GM12878 (cell line): ENCODE results near the gene UBALD2. TPM values are rescaled to one million over a fixed set of nuclear protein-coding genes. Genes with fewer than 3 reads are reported as not detected.

Experiments used
- ATAC-seq: fragments of 200-7000 bp; cut with Tn5 transposase; 3 replicates; pipeline ENCODE4 v1.9.1; 2020; ENCODE audit warnings: mild to moderate bottlenecking, moderate library complexity
- BruUV-seq: library from RNA; stranded (reverse); fragments of 400-500 nt; replicated peaks from 2 replicates; lab custom pipeline; 2021; lab: Mats Ljungman, UMichigan
- CTCF ChIA-PET: fragments of 300-600 bp; sonication (Branson Sonifier 250); formaldehyde crosslinking; extraction: SDS; loops from one replicate; lab custom pipeline; 2021; ENCODE audit warnings: inconsistent platforms; lab: Yijun Ruan, JAX
- POLR2A ChIA-PET: fragments of 350-600 bp; formaldehyde crosslinking; extraction: SDS; loops from one replicate; lab custom pipeline; 2021; ENCODE audit warnings: inconsistent platforms; lab: Charles Lee
- RAD21 ChIA-PET: fragments of 300-600 bp; sonication (Branson Sonifier 250); formaldehyde crosslinking; loops from one replicate; lab custom pipeline; 2023; ENCODE audit warnings: antibody characterized with exemption; ENCODE audit not compliant: unreplicated experiment; lab: Charles Lee
- SMC1A ChIA-PET: fragments of 300-600 bp; sonication (Branson Sonifier 250); formaldehyde crosslinking; loops from one replicate; lab custom pipeline; 2023; ENCODE audit not compliant: unreplicated experiment, uncharacterized antibody; lab: Charles Lee
- DNase-seq: peaks from one replicate; pipeline ENCODE4 v3.0.0-alpha.2; 2011; ENCODE audit warnings: low read depth, low spot score
- FAIRE-seq: peaks from 3 replicates; lab custom pipeline; 2011; peaks lifted over from hg19 to GRCh38; lab: Jason Lieb, UNC
- H2AFZ ChIP-seq: 2 replicates; pipeline ENCODE4 v1.6.0; 2011; ENCODE audit warnings: low read depth, low read length, control low read depth; ENCODE audit not compliant: control insufficient read depth
- H3K27ac ChIP-seq: 2 replicates; pipeline ENCODE4 v1.5.1; 2011; ENCODE audit warnings: control low read depth; ENCODE audit not compliant: control insufficient read depth, insufficient read depth
- H3K27me3 ChIP-seq, 2 experiments: replicated peaks in 1 of 2; 2 replicates each; pipeline versions ENCODE4 v1.6.0 to v1.6.1; 2011; ENCODE audit warnings: low read length in 1 of 2; ENCODE audit not compliant: control insufficient read depth in 2 of 2, insufficient read depth in 2 of 2
- H3K36me3 ChIP-seq, 2 experiments: 2 replicates each; pipeline ENCODE4 v1.5.1; 2011; ENCODE audit warnings: low read length in 1 of 2; ENCODE audit not compliant: control insufficient read depth in 2 of 2, insufficient read depth in 2 of 2
- H3K4me1 ChIP-seq: 2 replicates; pipeline ENCODE4 v1.6.1; 2011; ENCODE audit warnings: mild to moderate bottlenecking, low read length, moderate library complexity, mixed read lengths; ENCODE audit not compliant: control insufficient read depth, insufficient read depth
- H3K4me2 ChIP-seq: 2 replicates; pipeline ENCODE4 v1.6.0; 2011; ENCODE audit warnings: control low read depth; ENCODE audit not compliant: control insufficient read depth, insufficient read depth
- H3K4me3 ChIP-seq: fragments of 200-600 bp; sonication (generic); 2 replicates; pipeline ENCODE4 v1.5.1; 2016
- H3K79me2 ChIP-seq: 2 replicates; pipeline ENCODE4 v1.6.0; 2011; ENCODE audit warnings: low read length; ENCODE audit not compliant: control insufficient read depth, insufficient read depth
- H3K9ac ChIP-seq: 2 replicates; pipeline ENCODE4 v1.8.0; 2011; ENCODE audit warnings: low read length, control low read depth, mixed read lengths; ENCODE audit not compliant: control insufficient read depth, insufficient read depth
- H3K9me3 ChIP-seq: replicated peaks from 3 replicates; pipeline ENCODE4 v1.5.1; 2011; ENCODE audit warnings: mild to moderate bottlenecking, low read length; ENCODE audit not compliant: control insufficient read depth, insufficient read depth
- H4K20me1 ChIP-seq: 2 replicates; pipeline ENCODE4 v1.6.0; 2011; ENCODE audit not compliant: control insufficient read depth, insufficient read depth
- FOXM1 ChIP-seq: IDR thresholded peaks from 2 replicates; pipeline ENCODE4 v1.6.1; 2012; ENCODE audit warnings: low read depth, mild to moderate bottlenecking, inconsistent platforms, low read length, moderate library complexity
- RBBP5 ChIP-seq: fragments of 200-600 bp; sonication (generic); conservative IDR thresholded peaks from 2 replicates; pipeline ENCODE4 v1.6.1; 2016
- SMC3 ChIP-seq: IDR thresholded peaks from 2 replicates; pipeline ENCODE4 v1.6.1; 2011; ENCODE audit warnings: low read length, improper control_type of control experiment, borderline replicate concordance
- WRNIP1 ChIP-seq: IDR thresholded peaks from 2 replicates; pipeline ENCODE4 v1.6.1; 2011; ENCODE audit warnings: low read depth, low read length, improper control_type of control experiment, borderline replicate concordance
- YBX1 ChIP-seq: fragments of 450-650 bp; IDR thresholded peaks from 2 replicates; pipeline ENCODE4 v1.6.1; 2016; ENCODE audit warnings: antibody characterized with exemption
- ZNF24 ChIP-seq: fragments of 450-650 bp; IDR thresholded peaks from 2 replicates; pipeline ENCODE4 v1.6.1; 2017; ENCODE audit warnings: antibody characterized with exemption, mild to moderate bottlenecking
- ZNF384 ChIP-seq: IDR thresholded peaks from 2 replicates; pipeline ENCODE4 v1.6.1; 2012; ENCODE audit warnings: low read depth, mild to moderate bottlenecking, low read length, improper control_type of control experiment, borderline replicate concordance
- in situ Hi-C: fragments of 300-500 bp; cut with MboI; formaldehyde crosslinking; loops from 9 replicates; pipeline ENCODE4 v1.14.3; 2018; ENCODE audit warnings: mixed read lengths
- intact Hi-C: fragments of 100-400 bp; cut with micrococcal nuclease; formaldehyde crosslinking; loops from one replicate; pipeline ENCODE4 v1.14.2; 2022; ENCODE audit not compliant: unreplicated experiment
- polyA plus RNA-seq, 11 experiments: library from polyadenylated mRNA; depleted of rRNA in 4 of 11; unstranded in 6 of 11; stranded (reverse) in 5 of 11; fragments of >200 nt; fragmentation: Nextera tagmentation in 4 of 11; fragmentation: Illumina TruSeq in 1 of 11; extraction: Ambion mirVana in 4 of 11; extraction: Trizol in 1 of 11; gene quantifications; 1 replicate in 1 of 11; 2 replicates in 10 of 11; pipeline versions ENCODE4 v1.2.1 to v1.2.3, GENCODE V29; 2011 to 2016; ENCODE audit warnings: inconsistent platforms in 2 of 11, missing spikeins in 2 of 11, low read depth in 1 of 11
- total RNA-seq, 4 experiments: library from RNA; depleted of rRNA in 3 of 4; stranded (reverse); fragments of >200 nt in 3 of 4; fragmentation: Illumina TruSeq in 1 of 4; extraction: Trizol in 1 of 4; gene quantifications; 2 replicates each; pipeline versions ENCODE4 v1.2.1 to v1.2.3, GENCODE V29; 2013 to 2021
- TF ChIP-seq, protein P1 (sequence below): fragments of 450-650 bp; IDR thresholded peaks from 2 replicates; pipeline ENCODE4 v1.6.1; 2018; ENCODE audit warnings: mild to moderate bottlenecking, low read depth, moderate library complexity; ENCODE audit not compliant: partially characterized antibody

The UBALD2 gene
- total and polyA plus RNA-seq, 10 of the 15 experiments (the other 5 are each of a cell fraction or from before 2014, with no cell fraction given), result 2.8 to 165 (median 20.6) TPM

- no peak overlapping the region for H3K4me3 ChIP-seq
- no peak overlapping the region for H3K9ac ChIP-seq
- intact Hi-C loops (loop anchor here (5.0 kb wide), 1 partner anchor 44 kb away; no protein-coding TSS in a partner anchor), in situ Hi-C loops (no loop called here)
- H3K36me3 ChIP-seq, result no peaks in the 10 kb centered on the region
- FAIRE-seq (no peak), DNase-seq (no peak), ATAC-seq (no peak)
- TF ChIP-seq YBX1 (no peak), SMC3 (no peak), ZNF384 (no peak), FOXM1 (no peak), ZNF24 (no peak), RBBP5 (no peak), WRNIP1 (no peak)
- TF ChIP-seq, protein P1, sequence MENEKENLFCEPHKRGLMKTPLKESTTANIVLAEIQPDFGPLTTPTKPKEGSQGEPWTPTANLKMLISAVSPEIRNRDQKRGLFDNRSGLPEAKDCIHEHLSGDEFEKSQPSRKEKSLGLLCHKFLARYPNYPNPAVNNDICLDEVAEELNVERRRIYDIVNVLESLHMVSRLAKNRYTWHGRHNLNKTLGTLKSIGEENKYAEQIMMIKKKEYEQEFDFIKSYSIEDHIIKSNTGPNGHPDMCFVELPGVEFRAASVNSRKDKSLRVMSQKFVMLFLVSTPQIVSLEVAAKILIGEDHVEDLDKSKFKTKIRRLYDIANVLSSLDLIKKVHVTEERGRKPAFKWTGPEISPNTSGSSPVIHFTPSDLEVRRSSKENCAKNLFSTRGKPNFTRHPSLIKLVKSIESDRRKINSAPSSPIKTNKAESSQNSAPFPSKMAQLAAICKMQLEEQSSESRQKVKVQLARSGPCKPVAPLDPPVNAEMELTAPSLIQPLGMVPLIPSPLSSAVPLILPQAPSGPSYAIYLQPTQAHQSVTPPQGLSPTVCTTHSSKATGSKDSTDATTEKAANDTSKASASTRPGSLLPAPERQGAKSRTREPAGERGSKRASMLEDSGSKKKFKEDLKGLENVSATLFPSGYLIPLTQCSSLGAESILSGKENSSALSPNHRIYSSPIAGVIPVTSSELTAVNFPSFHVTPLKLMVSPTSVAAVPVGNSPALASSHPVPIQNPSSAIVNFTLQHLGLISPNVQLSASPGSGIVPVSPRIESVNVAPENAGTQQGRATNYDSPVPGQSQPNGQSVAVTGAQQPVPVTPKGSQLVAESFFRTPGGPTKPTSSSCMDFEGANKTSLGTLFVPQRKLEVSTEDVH, result no peak
- no peak overlapping the region for H3K27ac ChIP-seq
- H3K79me2 ChIP-seq, result no peaks in the 10 kb centered on the region
- no TSS peak for BruUV-seq
- POLR2A ChIA-PET, result interaction anchor here (1.0 to 2.4 kb wide), 4 partner anchors 9 to 51 kb away, joined by 4 to 21 read pairs (median 4); partner anchors contain the start of gene UBALD2
- SMC1A ChIA-PET, result interaction anchor here (1.2 to 4.9 kb wide), 8 partner anchors 10 to 53 kb away, joined by 3 to 61 read pairs (median 8); partner anchors contain the start of gene UBALD2
- H3K4me2 ChIP-seq, result no peak overlapping the region
- H3K9me3 ChIP-seq, result no peaks in the 10 kb centered on the region
- RAD21 ChIA-PET, result interaction anchor here (1.2 to 2.4 kb wide), 5 partner anchors 10 to 57 kb away, joined by 3 to 14 read pairs (median 6); no protein-coding TSS in a partner anchor
- CTCF ChIA-PET, result interaction anchor here (0.5 to 1.8 kb wide), 4 partner anchors 27 to 1901 kb away, joined by 3 read pairs; no protein-coding TSS in a partner anchor
- H4K20me1 ChIP-seq, result no peaks in the 10 kb centered on the region
- no peak overlapping the region for H2AFZ ChIP-seq
- peaks cover 15% of the 10 kb centered on the region for H3K4me1 ChIP-seq
- H3K27me3 ChIP-seq, result peaks cover 0 to 3% of the 10 kb centered on the region in 2 experiments; a peak in 2 of 4 replicates
Observed at GRCh38 chr17:76236603-76237002, 28.5 kb upstream of the UBALD2 start.
